ENCODE data around the gene SRPK3. TPM values are rescaled to one million over a fixed set of nuclear protein-coding genes. Genes with fewer than 3 reads are reported as not detected.

The SRPK3 gene
- total and polyA plus RNA-seq, 4 donors: 1.2 to 10.6 (median 4.4) TPM

DNA sequence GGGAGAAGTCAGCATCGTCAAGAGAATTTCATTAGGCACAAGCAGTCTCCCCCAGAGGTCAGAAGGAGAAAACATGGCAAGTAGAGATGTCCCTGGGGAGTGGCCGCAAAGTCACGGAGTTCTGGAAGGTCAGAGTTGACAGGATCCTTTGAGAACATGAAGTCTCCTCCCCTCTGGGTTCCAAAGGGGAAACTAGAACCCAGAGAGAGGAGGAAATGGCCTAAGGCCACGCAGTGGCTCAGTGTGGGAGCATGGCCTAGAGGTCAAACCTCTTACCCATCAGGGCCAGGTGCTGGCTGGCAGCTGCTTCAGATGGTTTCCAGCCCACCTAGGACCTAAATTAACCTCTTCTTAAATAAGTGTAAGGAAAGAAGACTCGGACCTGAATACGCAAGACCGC, 12.4 kb downstream of the SRPK3 start:
- DNase-seq (ENCODE audit: low read depth in 4 of 6, low spot score in 6 of 6): no peak
- H3K27ac ChIP-seq (ENCODE audit: low read depth, low read length): peak overlapping the region; percentile 95
- no peaks in the 10 kb centered on the region for H3K27me3 ChIP-seq (ENCODE audit: control insufficient read depth, insufficient read depth, low read length)
- 46% methylated on average over 5 of the region's 7 CpGs for WGBS (ENCODE audit: insufficient coverage)
- H3K4me1 ChIP-seq (ENCODE audit: control insufficient read depth, insufficient read depth, low read length): peaks cover 56% of the 10 kb centered on the region
- peaks cover 2% of the 10 kb centered on the region for H3K9me3 ChIP-seq (ENCODE audit: control insufficient read depth, insufficient read depth, low read length)
- peaks cover 56% of the 10 kb centered on the region for H3K36me3 ChIP-seq (ENCODE audit: control insufficient read depth, insufficient read depth, low read length)
- H3K4me3 ChIP-seq (ENCODE audit: low read depth, low read length): peak overlapping the region; percentile 75

DNA sequence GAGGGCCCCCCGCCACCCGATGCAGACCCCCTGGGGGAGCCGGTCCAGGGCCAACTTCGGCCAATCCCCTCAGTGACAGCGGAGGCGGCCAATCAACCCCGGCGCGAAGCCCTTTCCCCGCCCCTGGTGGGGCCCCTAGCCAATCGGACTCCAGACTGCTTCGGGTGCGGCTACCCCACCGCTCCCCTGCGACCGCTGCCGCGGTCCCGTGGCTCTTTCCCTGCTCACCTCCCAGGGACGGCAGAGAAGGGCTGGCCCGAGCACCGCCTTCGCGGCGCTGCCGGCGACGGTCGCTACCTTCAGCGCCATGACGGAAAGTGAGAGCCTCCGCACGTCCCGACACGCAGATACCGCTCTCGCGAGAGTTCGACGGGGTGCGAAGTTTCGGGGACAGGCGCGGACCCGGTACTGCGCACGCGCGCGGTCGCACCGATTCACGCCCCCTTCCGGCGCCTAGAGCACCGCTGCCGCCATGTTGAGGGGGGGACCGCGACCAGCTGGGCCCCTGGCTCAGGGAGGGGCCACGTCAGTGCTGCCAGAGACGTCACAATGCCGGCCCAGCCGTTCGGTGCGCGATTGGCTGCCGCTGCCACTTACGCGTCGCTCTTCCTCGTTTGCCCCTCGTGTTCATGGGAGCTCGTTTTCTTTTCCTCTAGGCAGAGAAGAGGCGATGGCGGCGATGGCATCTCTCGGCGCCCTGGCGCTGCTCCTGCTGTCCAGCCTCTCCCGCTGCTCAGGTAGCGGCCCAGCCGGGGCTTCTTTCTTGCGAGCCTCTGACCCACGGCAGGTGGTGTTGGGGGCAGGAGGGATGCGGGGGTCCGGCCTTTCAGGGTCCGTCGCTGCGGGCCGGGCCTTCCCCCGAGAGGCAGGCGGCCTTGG, 13.4 kb downstream of the SRPK3 start, which contains the start of the genes IDH3G and SSR4:
IDH3G (minus strand) TSS at position 358 of the 879 bp plus-strand sequence; CDS start at position 309, 49 bp downstream.
SSR4 (plus strand) TSS at position 651 of the 879 bp plus-strand sequence; CDS start at position 671, 20 bp downstream.
- Histone ChIP-seq H3K27ac (ENCODE audit: low read depth, low read length) (peak within 1 kb of the TSS; percentile 95), H3K27me3 (ENCODE audit: control insufficient read depth, insufficient read depth, low read length) (no peaks in the 10 kb centered on the region), H3K36me3 (ENCODE audit: control insufficient read depth, insufficient read depth, low read length) (peaks cover 56% of the 10 kb centered on the region), H3K4me1 (ENCODE audit: control insufficient read depth, insufficient read depth, low read length) (peaks cover 55% of the 10 kb centered on the region), H3K9me3 (ENCODE audit: control insufficient read depth, insufficient read depth, low read length) (peaks cover 2% of the 10 kb centered on the region), H3K4me3 (ENCODE audit: low read depth, low read length) (peak within 1 kb of the TSS; percentile 75)
- 18% methylated on average over 91 of the region's 92 CpGs for WGBS (ENCODE audit: insufficient coverage)
- DNase-seq (ENCODE audit: low read depth in 4 of 6, low spot score in 6 of 6): peak; percentile 77 to 98 (median 86)

DNA sequence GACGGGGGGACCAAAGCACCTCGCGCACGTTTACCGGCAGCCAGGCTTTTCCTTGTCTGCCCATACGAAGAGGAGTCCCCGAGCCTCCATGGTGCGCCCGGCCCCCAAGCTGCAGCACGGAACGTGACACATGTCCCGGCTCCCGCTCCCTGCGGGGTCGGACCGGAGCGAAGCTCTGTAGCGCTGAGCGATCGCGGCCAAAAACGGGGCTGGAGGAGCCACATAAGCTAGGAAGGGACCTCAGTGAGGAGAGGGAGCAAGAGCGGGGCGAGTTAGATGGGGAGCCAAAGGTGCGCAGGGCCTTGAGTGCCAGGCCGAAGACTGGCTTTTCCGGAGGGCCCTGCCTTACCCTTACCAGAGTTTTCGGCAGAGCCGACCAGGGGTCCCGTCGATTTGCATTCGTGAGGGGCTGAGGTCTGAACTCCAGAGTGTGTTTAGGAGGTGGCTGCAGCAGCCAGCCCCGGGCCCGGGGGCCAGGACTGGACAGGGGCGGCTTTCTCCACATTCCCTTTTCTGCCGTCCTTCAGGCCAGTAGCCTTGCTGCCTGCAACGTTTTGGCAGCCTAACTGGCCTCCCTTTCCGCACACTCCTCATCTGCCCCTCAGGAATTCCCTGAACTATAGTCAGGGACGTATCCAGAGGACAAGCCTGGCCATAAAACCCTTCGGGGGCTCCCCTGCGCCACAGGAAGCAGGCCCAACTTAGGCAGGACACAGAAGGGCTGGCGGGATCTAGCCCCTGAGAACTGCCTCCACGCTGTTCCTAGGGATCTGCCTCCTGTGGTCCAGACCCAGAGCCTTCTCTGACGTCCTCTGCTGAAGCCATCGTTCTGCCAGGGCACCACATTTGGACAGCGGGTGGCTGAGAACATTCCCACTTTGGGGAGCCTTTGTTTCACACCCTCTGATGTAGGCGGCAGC, 14.3 kb downstream of the SRPK3 start:
- WGBS (ENCODE audit: insufficient coverage): 30% methylated on average over 46 of the region's 47 CpGs

DNA sequence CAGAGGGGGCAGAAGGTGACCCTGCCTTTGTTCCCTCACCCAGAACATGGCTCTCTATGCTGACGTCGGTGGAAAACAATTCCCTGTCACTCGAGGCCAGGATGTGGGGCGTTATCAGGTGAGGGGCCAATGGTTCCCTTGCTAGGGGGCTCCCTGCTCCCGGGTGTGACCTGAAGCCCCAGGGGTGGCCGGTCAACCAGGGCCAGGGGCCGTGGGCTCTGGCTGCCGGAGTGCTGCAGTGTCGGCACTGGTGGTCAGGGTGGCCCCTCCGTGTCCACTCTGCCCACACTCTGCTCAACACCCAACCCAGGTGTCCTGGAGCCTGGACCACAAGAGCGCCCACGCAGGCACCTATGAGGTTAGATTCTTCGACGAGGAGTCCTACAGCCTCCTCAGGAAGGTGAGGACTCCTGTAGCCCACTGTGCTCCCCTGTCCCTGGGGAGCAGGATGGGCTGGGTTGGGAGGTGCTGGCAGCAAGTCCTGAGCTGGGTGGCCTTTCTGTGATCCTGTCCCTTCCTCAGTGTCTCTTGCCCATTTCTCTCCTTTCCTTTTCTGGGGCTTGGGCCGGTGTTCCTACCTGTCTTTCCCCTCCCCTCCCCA, 16.7 kb downstream of the SRPK3 start:
- no peak for DNase-seq (ENCODE audit: low read depth in 4 of 6, low spot score in 6 of 6)
- 91% methylated on average over 14 of the region's 15 CpGs for WGBS (ENCODE audit: insufficient coverage)
- peaks cover 54% of the 10 kb centered on the region for H3K36me3 ChIP-seq (ENCODE audit: control insufficient read depth, insufficient read depth, low read length)
- H3K27ac ChIP-seq (ENCODE audit: low read depth, low read length): no peak overlapping the region
- H3K9me3 ChIP-seq (ENCODE audit: control insufficient read depth, insufficient read depth, low read length): peaks cover 2% of the 10 kb centered on the region
- no peak overlapping the region for H3K4me3 ChIP-seq (ENCODE audit: low read depth, low read length)
- H3K27me3 ChIP-seq (ENCODE audit: control insufficient read depth, insufficient read depth, low read length): no peaks in the 10 kb centered on the region
- peaks cover 65% of the 10 kb centered on the region for H3K4me1 ChIP-seq (ENCODE audit: control insufficient read depth, insufficient read depth, low read length)

More for the DNA sequence above, 14.3 kb downstream of the SRPK3 start:
- Histone ChIP-seq H3K4me3 (ENCODE audit: low read depth, low read length) (peak overlapping the region; percentile 75), H3K27me3 (ENCODE audit: control insufficient read depth, insufficient read depth, low read length) (no peaks in the 10 kb centered on the region), H3K27ac (ENCODE audit: low read depth, low read length) (peak overlapping the region; percentile 95), H3K4me1 (ENCODE audit: control insufficient read depth, insufficient read depth, low read length) (peaks cover 60% of the 10 kb centered on the region), H3K9me3 (ENCODE audit: control insufficient read depth, insufficient read depth, low read length) (peaks cover 2% of the 10 kb centered on the region), H3K36me3 (ENCODE audit: control insufficient read depth, insufficient read depth, low read length) (peaks cover 52% of the 10 kb centered on the region)
- peak in 1 of 6 donors; percentile 7 for DNase-seq (ENCODE audit: low read depth in 4 of 6, low spot score in 6 of 6)

DNA sequence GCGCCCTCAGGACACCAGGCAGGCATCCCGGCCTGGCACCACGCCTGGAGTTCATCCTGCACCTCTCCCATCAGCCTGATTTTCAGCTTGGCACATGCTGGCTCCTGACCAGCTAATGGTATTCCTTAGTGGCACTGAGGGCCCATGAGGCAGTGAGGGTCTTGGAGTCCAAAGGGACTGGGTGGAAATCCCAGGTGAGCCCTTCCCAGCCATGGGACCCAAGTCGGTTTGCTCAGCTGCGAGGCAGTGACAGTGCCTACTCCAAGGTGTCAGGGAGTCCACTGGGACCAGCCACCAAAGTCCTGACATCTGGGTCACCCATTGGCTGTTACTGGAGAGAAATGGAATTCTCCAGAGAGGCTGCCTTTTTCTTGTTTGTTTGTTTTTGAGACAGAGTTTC, 18.5 kb downstream of the SRPK3 start:
- DNase-seq (ENCODE audit: low read depth in 4 of 6, low spot score in 6 of 6): no peak
- 87% methylated on average over 3 of the region's 5 CpGs for WGBS (ENCODE audit: insufficient coverage)
- Histone ChIP-seq H3K4me1 (ENCODE audit: control insufficient read depth, insufficient read depth, low read length) (peaks cover 53% of the 10 kb centered on the region), H3K27ac (ENCODE audit: low read depth, low read length) (no peak overlapping the region), H3K4me3 (ENCODE audit: low read depth, low read length) (no peak overlapping the region), H3K9me3 (ENCODE audit: control insufficient read depth, insufficient read depth, low read length) (peaks cover 2% of the 10 kb centered on the region), H3K36me3 (ENCODE audit: control insufficient read depth, insufficient read depth, low read length) (peaks cover 72% of the 10 kb centered on the region), H3K27me3 (ENCODE audit: control insufficient read depth, insufficient read depth, low read length) (no peaks in the 10 kb centered on the region)

DNA sequence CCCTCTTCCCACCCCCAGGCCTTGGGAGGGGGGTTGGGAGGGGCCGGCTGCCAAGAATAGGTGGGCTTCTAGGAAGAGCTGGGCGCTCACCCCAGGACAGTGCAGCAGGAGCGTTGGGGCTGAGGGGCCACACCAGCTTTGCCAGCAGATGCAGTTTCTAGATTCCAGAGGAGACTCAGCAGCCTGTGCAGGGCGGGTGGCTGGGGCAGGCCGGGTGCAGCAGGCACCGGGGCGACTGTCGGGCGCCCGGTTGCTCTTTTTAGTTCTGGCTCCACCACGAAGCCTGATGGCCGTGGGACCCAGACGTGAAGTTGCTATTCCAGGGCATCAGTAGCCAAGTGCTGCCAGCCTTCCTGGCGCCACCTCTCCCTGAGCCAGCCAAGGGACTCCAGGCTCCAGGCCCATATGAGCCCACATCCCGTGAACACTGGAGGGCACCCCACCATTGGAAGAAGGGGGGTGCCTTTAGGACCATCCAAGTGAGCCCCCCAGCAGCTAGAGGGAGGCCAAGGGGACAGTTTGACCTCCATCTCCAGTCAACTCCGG, 19.4 kb downstream of the SRPK3 start:
- H3K9me3 ChIP-seq (ENCODE audit: control insufficient read depth, insufficient read depth, low read length): peaks cover 2% of the 10 kb centered on the region
- H3K4me1 ChIP-seq (ENCODE audit: control insufficient read depth, insufficient read depth, low read length): peaks cover 46% of the 10 kb centered on the region
- no peak overlapping the region for H3K27ac ChIP-seq (ENCODE audit: low read depth, low read length)
- H3K4me3 ChIP-seq (ENCODE audit: low read depth, low read length): no peak overlapping the region
- H3K27me3 ChIP-seq (ENCODE audit: control insufficient read depth, insufficient read depth, low read length): no peaks in the 10 kb centered on the region
- DNase-seq (ENCODE audit: low read depth in 4 of 6, low spot score in 6 of 6): no peak
- peaks cover 82% of the 10 kb centered on the region for H3K36me3 ChIP-seq (ENCODE audit: control insufficient read depth, insufficient read depth, low read length)
- WGBS (ENCODE audit: insufficient coverage): 65% methylated on average over 13 of the region's 16 CpGs

- DNase-seq (ENCODE audit: low read depth in 4 of 6, low spot score in 6 of 6): no peak
- peaks cover 86% of the 10 kb centered on the region for H3K36me3 ChIP-seq (ENCODE audit: control insufficient read depth, insufficient read depth, low read length)
- H3K4me3 ChIP-seq (ENCODE audit: low read depth, low read length): no peak overlapping the region
- peaks cover 41% of the 10 kb centered on the region for H3K4me1 ChIP-seq (ENCODE audit: control insufficient read depth, insufficient read depth, low read length)
- peaks cover 2% of the 10 kb centered on the region for H3K9me3 ChIP-seq (ENCODE audit: control insufficient read depth, insufficient read depth, low read length)
- H3K27me3 ChIP-seq (ENCODE audit: control insufficient read depth, insufficient read depth, low read length): no peaks in the 10 kb centered on the region
- 73% methylated on average over 5 of the region's 7 CpGs for WGBS (ENCODE audit: insufficient coverage)
- no peak overlapping the region for H3K27ac ChIP-seq (ENCODE audit: low read depth, low read length)
These were observed 19.9 kb downstream of the SRPK3 start for GRCh38 chrX:153800746-153801145.

- Histone ChIP-seq H3K27me3 (ENCODE audit: control insufficient read depth, insufficient read depth, low read length) (no peaks in the 10 kb centered on the region), H3K4me1 (ENCODE audit: control insufficient read depth, insufficient read depth, low read length) (peaks cover 31% of the 10 kb centered on the region), H3K4me3 (ENCODE audit: low read depth, low read length) (no peak overlapping the region), H3K27ac (ENCODE audit: low read depth, low read length) (no peak overlapping the region), H3K9me3 (ENCODE audit: control insufficient read depth, insufficient read depth, low read length) (peaks cover 2% of the 10 kb centered on the region), H3K36me3 (ENCODE audit: control insufficient read depth, insufficient read depth, low read length) (peaks cover 88% of the 10 kb centered on the region)
- 84% methylated on average over 8 of the region's 8 CpGs for WGBS (ENCODE audit: insufficient coverage)
- no peak for DNase-seq (ENCODE audit: low read depth in 4 of 6, low spot score in 6 of 6)
These were observed 20.8 kb downstream of the SRPK3 start for GRCh38 chrX:153801669-153802068.

- no peaks in the 10 kb centered on the region for H3K27me3 ChIP-seq (ENCODE audit: control insufficient read depth, insufficient read depth, low read length)
- H3K27ac ChIP-seq (ENCODE audit: low read depth, low read length): no peak overlapping the region
- DNase-seq (ENCODE audit: low read depth in 4 of 6, low spot score in 6 of 6): no peak
- no peaks in the 10 kb centered on the region for H3K9me3 ChIP-seq (ENCODE audit: control insufficient read depth, insufficient read depth, low read length)
- 65% methylated on average over 14 of the region's 14 CpGs for WGBS (ENCODE audit: insufficient coverage)
- H3K4me1 ChIP-seq (ENCODE audit: control insufficient read depth, insufficient read depth, low read length): peaks cover 24% of the 10 kb centered on the region
- H3K36me3 ChIP-seq (ENCODE audit: control insufficient read depth, insufficient read depth, low read length): peaks cover 87% of the 10 kb centered on the region
- no peak overlapping the region for H3K4me3 ChIP-seq (ENCODE audit: low read depth, low read length)
These were observed 21.7 kb downstream of the SRPK3 start for GRCh38 chrX:153802513-153803045.
